Gastroesophageal sphincter (tissue), 3 donors: ENCODE results near the gene HBG1.

ENCODE experiments used
- CTCF ChIP-seq, 4 experiments: fragments of 200-600 bp in 2 of 4; fragments of 450-650 bp in 2 of 4; sonication (generic) in 1 of 4; IDR thresholded peaks; one replicate each; pipeline ENCODE4 v1.5.1; 2017 to 2019; ENCODE audit warnings: antibody characterized with exemption in 4 of 4, mild to moderate bottlenecking in 2 of 4, moderate library complexity in 2 of 4
- EP300 ChIP-seq: sonication (generic); formaldehyde crosslinking; IDR thresholded peaks from one replicate; pipeline ENCODE4 v1.6.1; 2017; ENCODE audit warnings: antibody characterized with exemption, mild to moderate bottlenecking
- POLR2A ChIP-seq, 2 donors: fragments of 450-650 bp; IDR thresholded peaks; one replicate each; pipeline ENCODE4 v1.6.1; 2017; ENCODE audit warnings: antibody characterized with exemption in 2 of 2, mild to moderate bottlenecking in 2 of 2, moderate library complexity in 1 of 2
- POLR2AphosphoS5 ChIP-seq: sonication (generic); formaldehyde crosslinking; IDR thresholded peaks from one replicate; pipeline ENCODE4 v1.6.1; 2017; ENCODE audit warnings: antibody characterized with exemption

DNA sequence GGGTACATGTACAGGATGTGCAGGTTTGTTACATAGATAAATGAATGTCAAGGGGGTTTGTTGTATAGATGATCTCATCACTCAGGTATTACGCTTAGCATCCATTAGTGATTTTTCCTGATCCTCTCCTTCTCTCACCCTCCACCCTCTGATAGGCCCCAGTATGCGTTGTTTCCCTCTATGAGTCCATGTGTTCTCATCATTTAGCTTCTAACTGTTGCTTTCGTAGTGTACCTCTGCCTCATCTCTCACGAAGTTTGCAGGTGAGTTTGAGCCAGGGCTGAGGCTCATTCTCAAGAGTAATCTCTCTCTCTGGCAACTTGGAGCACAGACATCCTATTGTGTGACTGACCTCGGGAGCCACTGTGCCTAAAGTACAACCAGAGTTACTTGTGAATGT lies 24.7 kb upstream of the HBG1 start:
- no peak for TF ChIP-seq POLR2A (IDR thresholded peaks at IDR 0.05)
- no peak for TF ChIP-seq POLR2AphosphoS5
- TF ChIP-seq CTCF (IDR thresholded peaks at IDR 0.05), result no peak
- no peak for TF ChIP-seq EP300
